DND-41 (cell line): Measurements from ENCODE around the gene BCAS3.

Experiments
- ATAC-seq: fragments of 200-7000 bp; cut with Tn5 transposase; 3 replicates; pipeline ENCODE4 v1.9.1; 2021; ENCODE audit warnings: low read depth; ENCODE audit not compliant: insufficient read depth
- DNase-seq: peaks from one replicate; pipeline ENCODE4 v3.0.0-alpha.2; 2020
- H2AFZ ChIP-seq: 2 replicates; pipeline ENCODE4 v1.6.0; 2012; ENCODE audit warnings: low read depth, low read length
- H3K27ac ChIP-seq: 2 replicates; pipeline ENCODE4 v1.5.1; 2012; ENCODE audit warnings: low read length, inconsistent platforms
- H3K27me3 ChIP-seq: fragments of 200-600 bp; sonication (generic); 2 replicates; pipeline ENCODE4 v1.6.0; 2012; ENCODE audit warnings: low read length, mild to moderate bottlenecking, inconsistent platforms; ENCODE audit not compliant: insufficient read depth, poor library complexity
- H3K36me3 ChIP-seq: 2 replicates; pipeline ENCODE4 v1.5.1; 2012; ENCODE audit warnings: low read length, inconsistent platforms; ENCODE audit not compliant: insufficient read depth
- H3K4me1 ChIP-seq: 2 replicates; pipeline ENCODE4 v1.5.1; 2012; ENCODE audit warnings: mild to moderate bottlenecking, low read length; ENCODE audit not compliant: insufficient read depth
- H3K4me2 ChIP-seq: 2 replicates; pipeline ENCODE4 v1.6.0; 2012; ENCODE audit warnings: mild to moderate bottlenecking, moderate library complexity, low read length, inconsistent platforms; ENCODE audit not compliant: insufficient read depth
- H3K4me3 ChIP-seq, 2 experiments: fragments of 200-600 bp in 1 of 2; shearing (Covaris generic) in 1 of 2; 2 replicates each; pipeline ENCODE4 v1.5.1; 2012 to 2016; ENCODE audit warnings: inconsistent platforms in 2 of 2, low read length in 2 of 2, mild to moderate bottlenecking in 2 of 2, low read depth in 1 of 2, moderate library complexity in 1 of 2
- H3K79me2 ChIP-seq: 2 replicates; pipeline ENCODE4 v1.6.0; 2012; ENCODE audit warnings: low read length, inconsistent platforms; ENCODE audit not compliant: insufficient read depth
- H3K9ac ChIP-seq: 2 replicates; pipeline ENCODE4 v1.6.0; 2012; ENCODE audit warnings: low read depth, mild to moderate bottlenecking, inconsistent platforms, low read length, moderate library complexity
- H3K9me3 ChIP-seq: 2 replicates; pipeline ENCODE4 v1.5.1; 2012; ENCODE audit warnings: low read length, moderate library complexity, mild to moderate bottlenecking, inconsistent platforms; ENCODE audit not compliant: insufficient read depth, severe bottlenecking
- H4K20me1 ChIP-seq: 2 replicates; pipeline ENCODE4 v1.6.0; 2012; ENCODE audit warnings: low read length; ENCODE audit not compliant: insufficient read depth
- CTCF ChIP-seq: IDR thresholded peaks from 2 replicates; pipeline ENCODE4 v1.5.1; 2012; ENCODE audit warnings: borderline replicate concordance, low read length, moderate library complexity, mild to moderate bottlenecking; ENCODE audit not compliant: poor library complexity, severe bottlenecking; ENCODE audit errors: extremely low read depth
- EZH2 ChIP-seq: IDR thresholded peaks from 3 replicates; pipeline ENCODE4 v1.6.1; 2012; ENCODE audit warnings: borderline replicate concordance, low read depth, mild to moderate bottlenecking, moderate library complexity, low read length, inconsistent platforms; ENCODE audit not compliant: severe bottlenecking

Gene BCAS3

GRCh38 chr17:61384692-61385576 lies 707.3 kb downstream of the BCAS3 start:
- H3K36me3 ChIP-seq, result no peaks in the 10 kb centered on the region
- H4K20me1 ChIP-seq, result peaks cover 3% of the 10 kb centered on the region; the same call in 1 of the 2 replicates
- TF ChIP-seq CTCF, result no peak
- no peak for TF ChIP-seq EZH2
- H3K4me2 ChIP-seq, result no peak overlapping the region
- DNase-seq, result no peak
- ATAC-seq, result no peak
- H3K27ac ChIP-seq, result no peak overlapping the region
- H3K9me3 ChIP-seq, result no peaks in the 10 kb centered on the region
- no peak overlapping the region for H2AFZ ChIP-seq
- H3K27me3 ChIP-seq, result no peaks in the 10 kb centered on the region
- H3K9ac ChIP-seq, result no peak overlapping the region
- H3K79me2 ChIP-seq, result no peaks in the 10 kb centered on the region
- no peaks in the 10 kb centered on the region for H3K4me1 ChIP-seq
- H3K4me3 ChIP-seq, result no peak overlapping the region

GRCh38 chr17:61385577-61386236 lies 708.1 kb downstream of the BCAS3 start:
- H3K4me2 ChIP-seq, result no peak overlapping the region
- DNase-seq (no peak), ATAC-seq (no peak)
- no peaks in the 10 kb centered on the region for H3K27me3 ChIP-seq
- no peak overlapping the region for H2AFZ ChIP-seq
- no peak overlapping the region for H3K9ac ChIP-seq
- H3K79me2 ChIP-seq, result no peaks in the 10 kb centered on the region
- H3K36me3 ChIP-seq, result no peaks in the 10 kb centered on the region
- H3K4me1 ChIP-seq, result no peaks in the 10 kb centered on the region
- H4K20me1 ChIP-seq, result peaks cover 3% of the 10 kb centered on the region; the same call in 1 of the 2 replicates
- no peak for TF ChIP-seq CTCF
- no peak for TF ChIP-seq EZH2
- no peak overlapping the region for H3K4me3 ChIP-seq
- no peak overlapping the region for H3K27ac ChIP-seq
- H3K9me3 ChIP-seq, result no peaks in the 10 kb centered on the region

GRCh38 chr17:61386251-61386650 lies 708.6 kb downstream of the BCAS3 start:
- Histone ChIP-seq H3K36me3 (no peaks in the 10 kb centered on the region), H3K9me3 (no peaks in the 10 kb centered on the region), H3K27ac (no peak overlapping the region), H3K4me2 (no peak overlapping the region), H2AFZ (no peak overlapping the region), H3K9ac (no peak overlapping the region), H3K4me1 (no peaks in the 10 kb centered on the region), H3K27me3 (no peaks in the 10 kb centered on the region), H3K79me2 (no peaks in the 10 kb centered on the region), H4K20me1 (peaks cover 6% of the 10 kb centered on the region; the same call in 1 of the 2 replicates), H3K4me3 (no peak overlapping the region)
- no peak for ATAC-seq
- no peak for DNase-seq
- TF ChIP-seq EZH2, result no peak
- no peak for TF ChIP-seq CTCF
